ENCODE data around the gene ALPG. TPM values are rescaled to one million over a fixed set of nuclear protein-coding genes. Genes with fewer than 3 reads are reported as not detected.
A peak's percentile ranks its signal among the peaks of the same experiment; 100 is the strongest.

Gene ALPG
- polyA plus RNA-seq, 1 donor (not counting 4 experiments of a cell fraction or from before 2014, with no cell fraction given) = not detected

DNA sequence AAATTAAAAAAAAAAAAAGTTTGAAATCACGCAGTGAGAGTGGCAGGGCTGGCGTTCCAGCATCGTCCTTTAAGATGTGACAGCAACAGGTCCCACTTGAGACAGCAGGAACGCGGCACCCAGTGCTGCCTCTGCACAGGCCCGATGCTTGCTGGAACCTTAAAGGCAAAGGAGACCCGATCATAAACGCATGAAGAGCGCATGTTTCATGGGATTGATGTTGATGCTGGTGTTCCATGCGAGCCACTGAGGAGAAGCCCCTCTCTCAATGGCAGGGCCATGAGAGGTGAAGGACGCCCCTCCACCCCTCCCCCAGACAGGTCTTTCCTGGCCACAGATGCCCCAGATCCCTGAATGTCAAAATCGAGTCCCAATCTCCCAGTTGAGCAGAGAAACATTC lies 31.4 kb downstream of the ALPG start:
- no peak overlapping the region for H3K4me2 ChIP-seq (ENCODE audit: control insufficient read depth, extremely low read depth, insufficient read depth, low read depth, low read length)
- no peak overlapping the region for H3K9ac ChIP-seq (ENCODE audit: control insufficient read depth, extremely low read depth, insufficient read depth, low read length)
- dilution Hi-C loops (cut with MboI; ENCODE audit: extremely low pct_ligation_motif_present, low sequenced_read_pairs) = loop anchor here (25.0 kb wide), 1 partner anchor 551 kb away; no protein-coding TSS in a partner anchor
- no peaks in the 10 kb centered on the region for H3K79me2 ChIP-seq (ENCODE audit: control insufficient read depth, insufficient read depth, low read length)
- DNase-seq (ENCODE audit: low read depth, low spot score) (no peak), FAIRE-seq (no peak)
- H3K4me3 ChIP-seq (ENCODE audit: control insufficient read depth in 2 of 3, extremely low read depth in 1 of 3, insufficient read depth in 2 of 3, low read depth in 1 of 3, low read length in 3 of 3) = no peak overlapping the region
- no peaks in the 10 kb centered on the region for H3K36me3 ChIP-seq (ENCODE audit: control insufficient read depth in 2 of 2, extremely low read depth in 1 of 2, insufficient read depth in 2 of 2, low read length in 2 of 2)
- no peaks in the 10 kb centered on the region for H3K4me1 ChIP-seq (ENCODE audit: control insufficient read depth, extremely low read depth, insufficient read depth, low read length)
- no peak overlapping the region for H3K27ac ChIP-seq (ENCODE audit: control insufficient read depth, insufficient read depth, low read length)
- no peaks in the 10 kb centered on the region for H3K9me3 ChIP-seq (ENCODE audit: control insufficient read depth, low read depth, low read length)
- H2AFZ ChIP-seq (ENCODE audit: control insufficient read depth, low read length) = no peak overlapping the region
- TF ChIP-seq EZH2 (IDR thresholded peaks at IDR 0.05; ENCODE audit: low read length) = no peak
- H3K27me3 ChIP-seq (ENCODE audit: control insufficient read depth, extremely low read depth, insufficient read depth, low read length) = peaks cover 3% of the 10 kb centered on the region
- H3K9me1 ChIP-seq (ENCODE audit: control insufficient read depth, extremely low read depth, insufficient read depth, low read length) = no peaks in the 10 kb centered on the region
- H4K20me1 ChIP-seq (ENCODE audit: control insufficient read depth, extremely low read depth, insufficient read depth, low read length) = no peaks in the 10 kb centered on the region

DNA sequence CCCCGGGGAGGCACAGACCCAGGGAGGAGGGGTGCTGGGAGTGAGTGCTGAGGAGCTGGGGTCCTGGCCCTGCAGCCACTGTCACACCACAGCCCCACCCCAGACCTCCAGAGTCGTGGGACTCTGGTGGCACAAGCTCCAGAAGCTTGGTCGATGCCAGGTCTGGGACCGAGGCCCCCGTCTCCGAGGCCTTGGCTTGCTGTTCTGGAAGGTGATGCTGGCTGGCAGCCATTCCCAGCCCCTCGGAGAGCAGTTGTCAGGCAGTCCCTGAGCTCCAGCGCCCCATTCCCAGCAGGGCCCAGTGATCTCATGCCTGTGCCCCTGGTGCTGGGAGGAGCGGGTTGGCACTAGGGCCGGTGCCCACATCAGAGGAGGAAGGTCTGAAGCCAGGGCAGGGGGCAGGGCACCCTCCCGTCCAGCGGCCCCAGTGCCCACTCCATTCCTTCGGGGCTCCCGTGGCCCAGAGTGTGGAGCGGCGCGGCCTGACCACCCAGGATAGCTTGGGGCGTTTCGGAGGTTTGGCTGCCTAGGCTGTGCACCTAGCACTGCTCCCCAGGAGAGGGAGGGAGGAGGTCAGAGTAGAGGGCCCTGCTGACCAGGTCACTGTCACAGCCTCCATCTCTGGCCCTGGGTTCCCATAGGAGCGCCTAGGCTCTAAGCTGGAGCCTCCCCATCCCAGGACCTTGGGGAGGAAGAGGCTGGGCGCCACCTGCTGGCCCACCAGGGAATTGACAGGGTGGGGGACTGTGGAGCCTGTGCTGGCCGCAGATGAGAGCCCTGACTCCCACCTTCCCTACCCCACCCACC lies 32.5 kb downstream of the ALPG start:
- dilution Hi-C loops (cut with MboI; ENCODE audit: extremely low pct_ligation_motif_present, low sequenced_read_pairs) = loop anchor here (25.0 kb wide), 1 partner anchor 552 kb away; no protein-coding TSS in a partner anchor
- DNase-seq (ENCODE audit: low read depth, low spot score) = no peak
- Histone ChIP-seq H3K27ac (ENCODE audit: control insufficient read depth, insufficient read depth, low read length) (no peak overlapping the region), H4K20me1 (ENCODE audit: control insufficient read depth, extremely low read depth, insufficient read depth, low read length) (no peaks in the 10 kb centered on the region), H3K4me2 (ENCODE audit: control insufficient read depth, extremely low read depth, insufficient read depth, low read depth, low read length) (no peak overlapping the region), H3K9ac (ENCODE audit: control insufficient read depth, extremely low read depth, insufficient read depth, low read length) (no peak overlapping the region), H3K4me1 (ENCODE audit: control insufficient read depth, extremely low read depth, insufficient read depth, low read length) (no peaks in the 10 kb centered on the region), H2AFZ (ENCODE audit: control insufficient read depth, low read length) (no peak overlapping the region), H3K36me3 (ENCODE audit: control insufficient read depth in 2 of 2, extremely low read depth in 1 of 2, insufficient read depth in 2 of 2, low read length in 2 of 2) (no peaks in the 10 kb centered on the region), H3K4me3 (ENCODE audit: control insufficient read depth in 2 of 3, extremely low read depth in 1 of 3, insufficient read depth in 2 of 3, low read depth in 1 of 3, low read length in 3 of 3) (no peak overlapping the region), H3K9me1 (ENCODE audit: control insufficient read depth, extremely low read depth, insufficient read depth, low read length) (no peaks in the 10 kb centered on the region), H3K9me3 (ENCODE audit: control insufficient read depth, low read depth, low read length) (no peaks in the 10 kb centered on the region), H3K79me2 (ENCODE audit: control insufficient read depth, insufficient read depth, low read length) (no peaks in the 10 kb centered on the region), H3K27me3 (ENCODE audit: control insufficient read depth, extremely low read depth, insufficient read depth, low read length) (peaks cover 3% of the 10 kb centered on the region)
- FAIRE-seq = peak; percentile 81
- TF ChIP-seq EZH2 (IDR thresholded peaks at IDR 0.05; ENCODE audit: low read length) = no peak
- TF ChIP-seq, protein P1, sequence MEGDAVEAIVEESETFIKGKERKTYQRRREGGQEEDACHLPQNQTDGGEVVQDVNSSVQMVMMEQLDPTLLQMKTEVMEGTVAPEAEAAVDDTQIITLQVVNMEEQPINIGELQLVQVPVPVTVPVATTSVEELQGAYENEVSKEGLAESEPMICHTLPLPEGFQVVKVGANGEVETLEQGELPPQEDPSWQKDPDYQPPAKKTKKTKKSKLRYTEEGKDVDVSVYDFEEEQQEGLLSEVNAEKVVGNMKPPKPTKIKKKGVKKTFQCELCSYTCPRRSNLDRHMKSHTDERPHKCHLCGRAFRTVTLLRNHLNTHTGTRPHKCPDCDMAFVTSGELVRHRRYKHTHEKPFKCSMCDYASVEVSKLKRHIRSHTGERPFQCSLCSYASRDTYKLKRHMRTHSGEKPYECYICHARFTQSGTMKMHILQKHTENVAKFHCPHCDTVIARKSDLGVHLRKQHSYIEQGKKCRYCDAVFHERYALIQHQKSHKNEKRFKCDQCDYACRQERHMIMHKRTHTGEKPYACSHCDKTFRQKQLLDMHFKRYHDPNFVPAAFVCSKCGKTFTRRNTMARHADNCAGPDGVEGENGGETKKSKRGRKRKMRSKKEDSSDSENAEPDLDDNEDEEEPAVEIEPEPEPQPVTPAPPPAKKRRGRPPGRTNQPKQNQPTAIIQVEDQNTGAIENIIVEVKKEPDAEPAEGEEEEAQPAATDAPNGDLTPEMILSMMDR (optimal IDR thresholded peaks at IDR 0.05 in 1 of 3, IDR thresholded peaks at IDR 0.05 in 1 of 3, conservative IDR thresholded peaks at IDR 0.05 in 1 of 3; ENCODE audit: extremely low read depth in 1 of 3, insufficient read depth in 2 of 3, low read length in 3 of 3) = no peak
